ENCODE data around the gene CD300LB.

DNA sequence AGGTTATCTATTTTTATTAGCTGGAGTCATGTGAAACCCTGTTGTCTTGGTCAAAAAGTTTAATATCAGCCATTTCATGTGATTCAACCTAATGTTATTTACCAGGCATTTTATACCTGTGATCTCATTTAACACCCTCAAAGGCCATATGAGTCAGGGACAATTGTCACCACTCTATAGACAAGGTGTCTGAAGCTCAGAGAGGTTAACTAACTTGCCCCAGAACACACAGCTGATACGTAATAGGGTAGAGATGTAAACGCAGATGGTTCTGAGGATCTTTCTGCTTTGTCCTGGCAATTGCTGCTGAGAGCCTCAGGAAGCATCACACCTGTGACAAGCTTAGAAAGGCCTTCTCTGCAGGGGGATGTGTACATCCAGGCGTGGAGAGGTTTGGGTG lies 59.9 kb downstream of the CD300LB start:
- TF ChIP-seq, protein P1, sequence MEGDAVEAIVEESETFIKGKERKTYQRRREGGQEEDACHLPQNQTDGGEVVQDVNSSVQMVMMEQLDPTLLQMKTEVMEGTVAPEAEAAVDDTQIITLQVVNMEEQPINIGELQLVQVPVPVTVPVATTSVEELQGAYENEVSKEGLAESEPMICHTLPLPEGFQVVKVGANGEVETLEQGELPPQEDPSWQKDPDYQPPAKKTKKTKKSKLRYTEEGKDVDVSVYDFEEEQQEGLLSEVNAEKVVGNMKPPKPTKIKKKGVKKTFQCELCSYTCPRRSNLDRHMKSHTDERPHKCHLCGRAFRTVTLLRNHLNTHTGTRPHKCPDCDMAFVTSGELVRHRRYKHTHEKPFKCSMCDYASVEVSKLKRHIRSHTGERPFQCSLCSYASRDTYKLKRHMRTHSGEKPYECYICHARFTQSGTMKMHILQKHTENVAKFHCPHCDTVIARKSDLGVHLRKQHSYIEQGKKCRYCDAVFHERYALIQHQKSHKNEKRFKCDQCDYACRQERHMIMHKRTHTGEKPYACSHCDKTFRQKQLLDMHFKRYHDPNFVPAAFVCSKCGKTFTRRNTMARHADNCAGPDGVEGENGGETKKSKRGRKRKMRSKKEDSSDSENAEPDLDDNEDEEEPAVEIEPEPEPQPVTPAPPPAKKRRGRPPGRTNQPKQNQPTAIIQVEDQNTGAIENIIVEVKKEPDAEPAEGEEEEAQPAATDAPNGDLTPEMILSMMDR (IDR thresholded peaks at IDR 0.05), result no peak
- no peak for TF ChIP-seq POLR2A (IDR thresholded peaks at IDR 0.05)

All from body of pancreas (tissue), 4 donors.